GM19468 (cell line): ENCODE results near the gene TOMM40.
"Not testable (repeated sequence)": the region's sequence is repeated elsewhere in the genome, so short reads cannot be mapped to it uniquely, and the experiment has no call there.

Source experiments
- ATAC-seq: cut with Tn5 transposase; IDR thresholded peaks from one replicate; pipeline ENCODE4 v1.9.1; 2021; ENCODE audit warnings: mild to moderate bottlenecking, moderate library complexity, moderate number of reproducible peaks; ENCODE audit not compliant: unreplicated experiment; ENCODE audit errors: extremely low read depth

TOMM40 gene

DNA sequence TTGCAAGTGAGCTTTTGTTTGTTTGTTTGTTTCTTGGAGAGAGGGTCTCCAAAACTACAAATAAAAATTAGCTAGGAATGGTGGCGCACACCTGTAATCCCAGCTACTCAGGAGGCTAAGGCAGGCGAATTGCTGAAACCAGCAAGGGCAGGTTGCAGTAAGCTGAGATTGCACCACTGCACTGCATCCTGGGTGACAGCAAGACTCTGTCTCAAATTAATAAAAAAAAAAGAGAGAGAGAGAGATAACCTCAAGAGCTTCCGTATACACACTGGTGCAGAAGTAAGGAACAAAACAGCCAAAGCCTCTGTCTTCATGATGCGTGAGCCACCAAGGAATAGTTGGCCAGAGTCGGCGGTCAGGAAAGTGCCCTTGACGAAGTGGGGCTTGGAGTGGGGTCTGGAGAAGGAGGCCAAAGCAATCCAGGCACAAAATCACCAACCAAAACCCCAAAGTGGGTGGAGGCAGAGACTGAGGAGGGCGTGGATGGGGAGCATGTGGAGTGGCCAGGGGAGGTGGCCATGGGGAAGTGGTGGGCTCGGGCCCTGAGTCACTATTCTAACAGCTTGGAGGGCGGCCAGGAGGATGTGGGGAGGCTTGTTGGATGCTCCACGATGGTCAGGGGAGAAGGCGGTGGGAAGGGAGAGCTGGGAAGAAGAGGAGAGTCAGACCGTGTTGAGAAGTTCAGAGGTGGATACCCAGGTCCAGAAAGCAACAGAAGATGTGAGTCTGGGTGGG, 21.2 kb upstream of the TOMM40 start:
- ATAC-seq = no peak

DNA sequence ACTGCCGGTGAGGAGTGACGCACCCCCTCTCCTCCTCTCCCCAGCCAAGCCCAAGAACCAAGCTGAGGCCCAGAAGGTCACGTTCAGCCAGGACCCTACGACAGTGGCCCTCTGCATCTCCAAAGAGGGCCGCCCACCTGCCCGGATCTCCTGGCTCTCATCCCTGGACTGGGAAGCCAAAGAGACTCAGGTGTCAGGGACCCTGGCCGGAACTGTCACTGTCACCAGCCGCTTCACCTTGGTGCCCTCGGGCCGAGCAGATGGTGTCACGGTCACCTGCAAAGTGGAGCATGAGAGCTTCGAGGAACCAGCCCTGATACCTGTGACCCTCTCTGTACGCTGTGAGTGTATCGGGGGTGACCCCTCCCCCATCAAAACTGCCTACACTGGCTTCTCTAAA, 19.2 kb upstream of the TOMM40 start:
- ATAC-seq = no peak

DNA sequence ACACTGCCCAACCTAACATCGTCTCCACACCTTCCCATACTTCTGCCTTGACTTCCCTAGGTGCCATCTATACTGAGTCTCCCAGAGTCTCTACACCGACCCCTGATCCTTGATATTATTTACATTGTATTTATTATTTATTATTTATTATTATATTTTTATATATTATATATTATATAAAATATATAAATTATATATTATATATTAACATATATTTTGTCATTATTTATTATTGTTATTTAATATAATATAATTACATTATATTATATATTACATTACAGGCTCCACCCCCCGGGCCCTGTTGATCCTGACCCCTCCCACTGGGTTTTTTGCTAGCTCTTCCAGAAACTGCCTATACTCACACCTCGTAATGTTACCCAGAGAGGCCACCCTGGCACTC, 18.4 kb upstream of the TOMM40 start:
- no peak for ATAC-seq

DNA sequence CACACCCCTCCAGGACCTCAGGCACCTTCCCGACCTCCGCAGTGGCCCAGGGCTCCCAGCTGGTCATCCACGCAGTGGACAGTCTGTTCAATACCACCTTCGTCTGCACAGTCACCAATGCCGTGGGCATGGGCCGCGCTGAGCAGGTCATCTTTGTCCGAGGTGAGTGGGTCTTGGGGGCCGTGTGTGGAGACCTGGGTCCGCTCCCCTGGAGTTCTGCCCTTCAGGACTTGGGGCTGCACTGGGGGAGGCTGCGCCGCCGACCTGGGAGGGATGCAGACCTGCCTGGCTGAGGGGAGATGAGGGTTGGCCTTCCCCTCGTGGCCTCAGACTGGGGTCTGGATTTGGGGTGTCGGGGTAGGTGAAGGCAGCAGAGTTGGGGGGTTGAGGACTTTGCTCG, 16.7 kb upstream of the TOMM40 start:
- no peak for ATAC-seq

DNA sequence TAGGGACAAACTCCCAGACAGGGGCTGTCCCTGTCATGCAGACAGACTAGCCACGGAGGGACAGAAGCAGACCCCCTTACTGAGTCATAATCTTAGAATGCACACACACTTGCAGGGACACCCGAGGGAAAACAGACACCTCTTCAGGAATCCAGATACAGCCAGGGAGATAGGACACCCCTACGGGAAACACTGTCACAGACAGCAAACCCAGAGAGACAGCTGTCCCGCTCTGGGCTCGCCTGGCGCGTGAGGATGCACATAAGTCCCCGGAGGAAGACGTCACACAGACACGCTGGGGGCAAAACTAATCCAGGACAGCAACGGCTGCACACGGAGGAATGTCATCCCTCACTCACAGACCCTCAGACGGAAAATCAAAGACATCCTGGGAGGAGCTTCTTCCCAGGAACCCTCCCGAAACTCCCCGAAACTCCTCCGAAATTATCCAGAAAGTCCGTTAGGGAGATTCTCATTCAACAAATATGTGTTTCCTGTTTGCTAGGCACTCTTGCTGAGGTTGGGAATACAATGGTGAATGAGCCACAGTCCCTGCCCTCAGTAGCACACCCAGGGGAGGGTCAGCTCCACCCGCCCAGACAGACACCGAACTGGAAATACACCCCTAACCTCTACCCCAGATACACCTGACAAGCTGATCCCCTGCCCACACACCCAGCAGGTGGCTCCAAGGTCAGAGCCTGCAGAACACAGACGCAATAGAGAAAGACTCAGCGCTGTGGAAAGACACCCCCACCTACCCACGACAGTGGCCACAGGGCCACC, 15.2 kb upstream of the TOMM40 start:
- no peak for ATAC-seq

DNA sequence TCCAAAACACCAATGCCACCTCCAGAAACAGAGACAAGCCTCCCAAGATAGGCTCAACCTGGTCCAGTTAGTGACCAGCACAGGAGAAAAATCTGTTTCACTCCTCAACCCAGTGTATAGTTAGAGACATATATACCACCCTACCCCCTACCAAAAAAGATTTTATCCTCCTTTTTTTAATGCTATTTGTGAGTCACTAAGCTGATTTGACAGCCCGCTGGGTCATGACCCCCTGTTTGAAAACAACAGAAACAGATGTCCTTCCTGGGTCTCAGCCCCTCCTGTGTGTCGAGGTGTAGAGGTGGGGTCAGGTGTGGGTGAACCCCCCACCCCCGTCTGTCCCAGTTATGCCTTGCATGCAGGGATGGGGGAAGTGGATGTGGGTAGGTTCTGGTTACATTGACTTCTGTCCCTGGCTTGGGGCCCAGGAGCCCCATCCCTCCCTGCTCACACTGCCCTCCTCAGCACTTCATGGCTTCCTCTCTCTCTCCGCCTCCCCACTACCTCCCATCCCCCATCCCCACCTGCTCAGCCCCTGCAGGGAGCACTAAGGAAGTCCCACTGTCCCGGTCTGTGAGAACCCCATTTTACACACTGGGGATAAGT, 14.0 kb upstream of the TOMM40 start:
- no peak for ATAC-seq

DNA sequence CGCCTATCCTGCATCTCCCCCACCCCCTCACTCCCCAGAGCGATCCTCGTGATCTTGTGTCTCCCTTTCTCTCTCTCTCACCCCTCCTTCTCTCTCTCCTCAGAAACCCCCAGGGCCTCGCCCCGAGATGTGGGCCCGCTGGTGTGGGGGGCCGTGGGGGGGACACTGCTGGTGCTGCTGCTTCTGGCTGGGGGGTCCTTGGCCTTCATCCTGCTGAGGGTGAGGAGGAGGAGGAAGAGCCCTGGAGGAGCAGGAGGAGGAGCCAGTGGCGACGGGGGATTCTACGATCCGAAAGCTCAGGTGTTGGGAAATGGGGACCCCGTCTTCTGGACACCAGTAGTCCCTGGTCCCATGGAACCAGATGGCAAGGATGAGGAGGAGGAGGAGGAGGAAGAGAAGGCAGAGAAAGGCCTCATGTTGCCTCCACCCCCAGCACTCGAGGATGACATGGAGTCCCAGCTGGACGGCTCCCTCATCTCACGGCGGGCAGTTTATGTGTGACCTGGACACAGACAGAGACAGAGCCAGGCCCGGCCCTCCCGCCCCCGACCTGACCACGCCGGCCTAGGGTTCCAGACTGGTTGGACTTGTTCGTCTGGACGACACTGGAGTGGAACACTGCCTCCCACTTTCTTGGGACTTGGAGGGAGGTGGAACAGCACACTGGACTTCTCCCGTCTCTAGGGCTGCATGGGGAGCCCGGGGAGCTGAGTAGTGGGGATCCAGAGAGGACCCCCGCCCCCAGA, 12.8 kb upstream of the TOMM40 start:
- ATAC-seq = no peak

DNA sequence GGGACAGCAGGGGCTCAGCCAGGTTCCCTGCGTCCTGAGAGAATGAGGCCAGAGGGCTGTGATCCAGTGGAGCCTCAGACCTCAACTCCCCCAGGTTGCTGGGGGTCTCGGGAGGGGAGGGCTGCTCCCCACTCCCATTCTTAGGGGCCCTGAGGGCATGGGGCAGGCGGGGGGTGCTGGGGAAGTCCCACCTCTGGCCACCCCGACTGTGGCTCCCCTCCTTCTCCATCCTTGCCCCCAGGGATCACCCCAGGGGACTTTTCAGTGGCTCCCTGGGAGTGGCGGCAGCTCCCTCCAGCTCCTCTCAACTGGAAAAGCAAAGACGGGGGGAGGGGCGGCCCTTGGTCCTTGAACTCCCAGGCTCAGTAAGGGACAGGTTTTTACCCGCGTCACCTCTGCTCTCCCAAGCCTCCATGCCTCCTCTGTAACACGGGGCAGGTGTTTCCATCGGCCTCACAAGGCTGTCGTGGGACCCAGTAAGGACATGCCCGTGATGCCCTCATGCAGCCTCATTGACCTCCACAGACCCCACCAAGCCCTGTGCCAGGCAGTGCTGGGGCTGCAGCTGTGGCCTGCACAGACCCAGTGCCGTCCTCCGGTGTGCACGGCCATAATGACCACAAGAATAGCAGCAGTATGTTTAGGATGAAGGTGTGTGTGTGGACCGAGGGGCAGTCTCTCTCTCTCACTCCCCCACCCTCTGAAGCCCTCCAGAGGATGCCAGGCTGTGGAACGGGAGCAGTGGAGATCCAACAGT, 11.6 kb upstream of the TOMM40 start:
- ATAC-seq = no peak

DNA sequence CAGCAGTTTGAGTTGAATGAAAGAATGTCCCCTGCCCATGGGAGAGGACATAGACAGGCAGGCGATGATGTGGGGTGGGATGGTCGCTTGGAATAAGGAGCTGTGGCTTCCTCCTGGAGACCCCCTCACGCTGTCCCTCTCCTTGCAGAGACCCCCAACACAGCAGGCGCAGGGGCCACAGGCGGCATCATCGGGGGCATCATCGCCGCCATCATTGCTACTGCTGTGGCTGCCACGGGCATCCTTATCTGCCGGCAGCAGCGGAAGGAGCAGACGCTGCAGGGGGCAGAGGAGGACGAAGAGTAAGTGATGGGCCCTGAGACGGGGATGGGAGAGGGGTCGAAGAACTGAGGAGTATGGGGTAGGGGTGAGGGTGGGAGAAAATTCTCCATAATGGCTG, 9.0 kb upstream of the TOMM40 start:
- ATAC-seq = no peak

DNA sequence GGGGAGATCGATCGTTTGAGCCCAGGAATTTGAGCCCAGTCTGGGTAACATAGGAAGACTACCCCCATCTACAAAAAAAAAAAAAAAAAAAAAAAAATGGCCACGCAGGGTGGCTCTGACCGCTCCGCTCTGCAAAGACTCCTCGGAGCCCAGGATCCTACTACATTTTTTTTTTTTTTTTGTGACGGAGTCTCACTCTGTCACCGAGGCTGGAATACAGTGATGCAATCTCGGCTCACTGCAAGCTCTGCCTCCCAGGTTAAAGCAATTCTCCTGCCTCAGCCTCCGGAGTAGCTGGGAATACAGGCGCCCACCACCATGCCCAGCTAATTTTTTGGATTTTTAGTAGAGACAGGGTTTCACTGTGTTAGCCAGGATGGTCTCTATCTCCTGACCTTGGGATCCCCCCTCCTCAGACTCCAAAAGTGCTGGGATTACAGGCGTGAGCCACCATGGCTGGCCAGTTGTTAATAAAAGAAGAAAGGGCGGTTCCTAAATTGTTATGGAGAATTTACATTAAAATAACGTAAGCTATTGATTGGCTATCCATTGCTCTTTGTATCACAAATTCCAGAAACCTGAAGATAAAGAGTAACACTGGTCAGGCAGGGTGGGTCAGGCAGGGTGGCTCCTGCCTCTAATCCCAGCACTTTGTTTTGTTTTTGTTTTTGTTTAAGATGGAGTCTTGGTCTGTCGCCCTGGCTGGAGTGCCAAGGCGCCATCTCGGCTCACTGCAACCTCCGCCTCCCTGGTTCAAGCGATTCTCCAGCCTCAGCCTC, 8.2 kb upstream of the TOMM40 start:
- ATAC-seq = not testable (repeated sequence)

DNA sequence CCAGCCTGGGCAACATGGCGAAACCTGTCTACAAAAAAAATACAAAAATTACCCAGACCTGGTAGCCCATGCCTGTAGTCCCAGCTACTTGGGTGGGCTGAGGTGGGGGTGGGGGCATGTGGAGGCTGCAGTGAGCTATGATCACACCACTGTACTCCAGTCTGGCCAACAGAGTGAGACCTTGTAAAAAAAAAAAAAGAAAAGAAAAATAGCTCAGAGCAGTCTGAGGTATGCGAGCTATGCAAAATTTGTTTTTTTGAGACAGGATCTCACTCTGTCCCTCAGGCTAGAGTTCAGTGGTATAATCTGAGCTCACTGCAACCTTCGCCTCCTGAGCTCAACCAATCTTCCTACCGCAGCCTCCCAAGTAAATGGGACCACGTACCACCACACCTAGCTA, 7.1 kb upstream of the TOMM40 start:
- ATAC-seq = no peak

DNA sequence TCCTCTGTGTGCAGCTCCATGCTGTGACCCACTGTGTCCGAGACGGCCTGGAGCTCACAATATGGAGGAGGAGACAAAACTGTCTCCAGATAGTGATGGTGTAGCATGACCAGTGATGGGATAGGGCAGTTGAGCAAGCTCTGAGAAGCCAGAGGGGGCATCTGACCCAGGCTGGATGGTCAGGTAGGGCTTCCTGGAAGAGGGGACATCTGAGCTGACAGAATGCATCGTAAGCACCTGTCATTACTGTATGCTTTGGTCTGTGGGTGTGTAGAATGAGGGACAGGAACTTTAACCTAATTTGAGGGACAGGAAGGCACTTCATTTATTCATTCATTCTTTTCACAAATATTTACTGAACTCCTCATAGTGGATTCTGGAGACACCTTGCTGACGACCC, 6.5 kb upstream of the TOMM40 start:
- ATAC-seq = no peak

DNA sequence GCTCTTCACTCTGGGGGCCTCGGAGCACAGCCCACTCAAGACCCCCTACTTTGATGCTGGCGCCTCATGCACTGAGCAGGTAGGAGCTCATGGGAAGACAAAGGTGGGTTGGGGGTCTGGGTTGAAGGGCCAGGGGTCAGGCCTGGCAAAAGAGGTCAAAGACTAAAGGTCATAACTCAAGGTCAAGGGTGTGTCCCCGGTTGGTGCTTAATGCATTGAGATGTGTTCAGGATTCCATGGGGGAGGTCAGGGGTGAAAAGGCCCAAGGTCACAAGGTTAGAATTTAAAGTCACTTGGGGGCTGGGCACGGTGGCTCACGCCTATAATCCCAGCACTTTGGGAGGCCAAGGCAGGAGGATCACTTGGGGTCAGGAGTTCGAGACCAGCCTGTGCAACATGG, 4.9 kb upstream of the TOMM40 start:
- no peak for ATAC-seq

DNA sequence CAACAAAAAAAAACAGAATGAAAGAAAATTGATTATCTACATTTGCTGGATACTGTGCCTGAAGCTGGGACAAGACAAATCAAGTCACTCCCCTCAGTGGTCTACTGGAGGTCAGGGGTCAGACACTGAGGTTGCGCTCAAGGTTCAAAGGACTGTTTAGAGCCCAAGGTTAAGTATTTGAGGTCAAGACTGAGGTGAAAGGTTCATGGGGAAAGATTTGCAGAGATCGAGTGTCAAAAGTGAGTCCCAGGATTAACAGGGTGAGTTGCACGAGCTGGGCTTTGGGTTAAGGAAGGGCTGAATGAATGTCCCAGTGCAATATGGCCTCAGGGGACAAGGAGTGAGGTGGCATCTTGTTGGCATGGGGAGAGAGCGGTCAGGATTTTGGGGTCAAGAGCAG, 3.4 kb upstream of the TOMM40 start:
- no peak for ATAC-seq

DNA sequence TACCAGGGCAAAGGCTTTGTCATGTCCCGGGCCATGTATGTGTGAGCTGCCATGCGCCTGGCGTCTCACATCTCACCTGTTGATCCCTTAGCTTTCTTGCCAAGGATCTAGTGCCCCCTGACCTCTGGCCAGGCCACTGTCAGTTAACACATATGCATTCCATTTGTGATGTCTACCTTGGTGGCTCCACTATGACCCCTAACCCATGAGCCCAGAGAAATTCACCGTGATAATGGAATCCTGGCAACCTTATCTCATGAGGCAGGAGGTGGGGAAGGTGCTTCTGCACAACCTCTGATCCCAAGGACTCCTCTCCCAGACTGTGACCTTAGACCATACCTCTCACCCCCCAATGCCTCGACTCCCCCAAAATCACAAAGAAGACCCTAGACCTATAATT, 2.7 kb upstream of the TOMM40 start:
- ATAC-seq = not testable (repeated sequence)

DNA sequence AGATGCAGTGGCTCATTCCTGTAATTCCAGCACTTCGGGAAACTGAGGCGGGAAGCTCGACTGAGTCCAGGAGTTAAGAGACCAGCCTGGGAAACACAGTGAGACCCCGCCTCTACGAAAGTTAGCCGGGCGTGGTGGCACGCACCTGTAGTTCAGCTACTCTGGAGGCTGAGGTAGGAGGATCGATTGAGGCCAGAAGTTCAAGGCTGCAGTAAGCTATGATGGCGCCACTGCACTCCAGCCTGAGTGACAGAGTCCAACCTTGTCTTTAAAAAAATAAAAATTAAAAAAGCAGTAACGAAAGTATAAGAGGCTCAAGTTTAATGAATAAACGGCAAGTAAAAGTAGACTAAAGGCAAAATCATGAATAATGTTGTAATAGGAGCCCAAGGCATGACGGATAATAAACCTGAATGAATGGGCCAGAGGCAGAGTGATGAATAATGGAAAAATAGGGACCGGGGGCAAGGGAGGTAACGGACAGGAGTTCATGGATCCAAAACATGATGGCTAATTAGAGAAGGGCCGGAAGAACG, 1.2 kb upstream of the TOMM40 start:
- no peak for ATAC-seq

DNA sequence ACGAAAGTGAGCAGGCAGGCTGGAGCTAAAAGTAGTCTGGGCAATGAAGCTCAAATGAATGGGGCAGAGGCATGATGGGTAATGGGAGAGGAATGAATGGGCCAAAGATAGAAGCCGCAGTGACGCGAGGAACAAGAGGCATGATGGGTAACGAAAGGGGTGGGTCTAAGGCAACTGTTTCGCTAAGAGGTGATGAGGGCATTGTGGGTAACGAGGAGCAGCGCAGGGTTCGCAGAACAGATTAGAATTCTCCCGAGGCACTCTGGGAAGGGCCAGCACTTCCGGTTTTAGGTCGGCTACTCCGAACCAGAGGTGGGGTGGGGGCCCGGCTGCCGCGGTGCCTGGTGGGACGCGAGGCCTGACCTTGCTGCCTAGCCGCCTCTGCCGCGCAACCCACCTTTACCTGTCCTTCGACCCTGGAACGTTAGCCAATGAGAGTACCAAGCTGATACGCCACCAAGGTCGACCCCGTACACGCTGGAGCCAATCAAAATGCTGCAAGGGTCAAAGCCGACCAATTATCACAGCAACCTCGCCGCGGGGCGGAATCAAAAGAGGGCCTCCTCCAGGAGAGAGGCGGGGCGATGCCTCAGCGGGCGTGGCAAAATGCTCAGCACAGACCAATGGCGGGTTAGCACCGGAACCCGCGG, 563 bp upstream of the TOMM40 start:
- peak; percentile 65 for ATAC-seq

DNA sequence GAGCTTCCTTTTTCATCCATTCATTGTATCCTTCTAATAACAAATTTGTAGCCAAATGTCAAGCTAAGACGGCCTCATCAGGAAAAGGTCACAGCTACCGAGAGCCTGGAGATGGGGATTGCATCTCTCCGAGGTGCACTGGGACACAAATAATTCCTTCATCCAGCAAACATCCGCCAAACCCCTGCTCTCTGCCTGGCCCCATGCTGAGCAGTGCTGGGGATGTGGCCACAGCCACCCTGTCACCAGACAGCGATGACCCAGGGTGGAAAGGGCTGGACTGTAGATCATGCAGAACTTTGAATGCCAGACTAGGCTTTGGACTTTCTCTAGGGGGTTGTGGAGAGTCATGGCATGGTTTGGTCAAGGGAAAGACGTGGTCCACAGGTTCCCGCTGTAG, 1.9 kb downstream of the TOMM40 start:
- no peak for ATAC-seq
